IMR-90 (cell line): ENCODE results near the gene NSD2. TPM values are rescaled to one million over a fixed set of nuclear protein-coding genes. Genes with fewer than 3 reads are reported as not detected.

Experiments
- ATAC-seq: fragments of 200-7000 bp; cut with Tn5 transposase; 2 replicates; pipeline ENCODE4 v1.9.1; 2020; ENCODE audit warnings: low read depth, mild to moderate bottlenecking, moderate library complexity
- BruUV-seq: library from RNA; stranded (reverse); fragments of 400-500 nt; replicated peaks from 2 replicates; lab custom pipeline; 2021; lab: Mats Ljungman, UMichigan
- CTCF ChIA-PET: fragments of 300-600 bp; formaldehyde crosslinking; extraction: SDS; loops from one replicate; lab custom pipeline; 2021; ENCODE audit warnings: antibody characterized with exemption; lab: Yijun Ruan, JAX
- POLR2A ChIA-PET: fragments of 300-600 bp; sonication (Branson Sonifier 250); formaldehyde crosslinking; loops from one replicate; lab custom pipeline; 2022; ENCODE audit warnings: antibody characterized with exemption; ENCODE audit not compliant: unreplicated experiment; lab: Charles Lee
- DNase-seq: peaks from one replicate; pipeline ENCODE4 v3.0.0; 2013
- H2AFZ ChIP-seq: replicated peaks from 2 replicates; pipeline ENCODE3; 2013; ENCODE audit warnings: low read length, mild to moderate bottlenecking; ENCODE audit not compliant: poor library complexity
- H2AK5ac ChIP-seq: 2 replicates; pipeline ENCODE4 v1.6.1; 2013; ENCODE audit warnings: low read depth, low read length, inconsistent platforms
- H2AK9ac ChIP-seq: replicated peaks from 2 replicates; pipeline ENCODE3; 2013; ENCODE audit warnings: mild to moderate bottlenecking, low read depth, low read length, moderate library complexity; ENCODE audit not compliant: poor library complexity
- H2BK120ac ChIP-seq: 2 replicates; pipeline ENCODE4 v1.6.1; 2013; ENCODE audit warnings: low read depth, low read length, inconsistent platforms
- H2BK15ac ChIP-seq: 3 replicates; pipeline ENCODE4 v1.6.1; 2013; ENCODE audit warnings: low read depth, low read length, inconsistent platforms
- H2BK20ac ChIP-seq: 2 replicates; pipeline ENCODE4 v1.6.1; 2013; ENCODE audit warnings: low read depth, mild to moderate bottlenecking, inconsistent platforms, low read length, moderate library complexity
- H2BK5ac ChIP-seq: 2 replicates; pipeline ENCODE4 v1.6.1; 2013; ENCODE audit warnings: mild to moderate bottlenecking, low read depth, low read length, inconsistent platforms; ENCODE audit not compliant: poor library complexity, severe bottlenecking
- H3K14ac ChIP-seq: replicated peaks from 2 replicates; pipeline ENCODE4 v1.6.1; 2013; ENCODE audit warnings: low read depth, low read length, inconsistent platforms
- H3K18ac ChIP-seq: 2 replicates; pipeline ENCODE4 v1.6.1; 2013; ENCODE audit warnings: low read depth, low read length, control low read depth
- H3K23ac ChIP-seq: 2 replicates; pipeline ENCODE4 v1.6.1; 2013; ENCODE audit warnings: low read depth, low read length, inconsistent platforms
- H3K27ac ChIP-seq: 2 replicates; pipeline ENCODE4 v1.5.1; 2013; ENCODE audit warnings: mild to moderate bottlenecking, control low read depth, low read length; ENCODE audit not compliant: insufficient read depth
- H3K27me3 ChIP-seq: 2 replicates; pipeline ENCODE4 v1.6.1; 2013; ENCODE audit warnings: low read length; ENCODE audit not compliant: control insufficient read depth, insufficient read depth
- H3K36me3 ChIP-seq: 2 replicates; pipeline ENCODE4 v1.6.1; 2013; ENCODE audit warnings: low read length, mixed read lengths; ENCODE audit not compliant: control insufficient read depth, insufficient read depth
- H3K4ac ChIP-seq: 2 replicates; pipeline ENCODE4 v1.6.1; 2013; ENCODE audit warnings: low read depth, low read length, inconsistent platforms
- H3K4me1 ChIP-seq: 2 replicates; pipeline ENCODE4 v1.6.1; 2013; ENCODE audit warnings: low read length, mixed read lengths; ENCODE audit not compliant: control insufficient read depth, insufficient read depth
- H3K4me2 ChIP-seq: 2 replicates; pipeline ENCODE4 v1.6.1; 2013; ENCODE audit warnings: low read depth, mild to moderate bottlenecking, control low read depth, low read length, moderate library complexity
- H3K4me3 ChIP-seq: 2 replicates; pipeline ENCODE4 v1.5.1; 2013; ENCODE audit warnings: low read depth, mild to moderate bottlenecking, control low read depth, low read length, moderate library complexity; ENCODE audit not compliant: insufficient read depth
- H3K56ac ChIP-seq: 2 replicates; pipeline ENCODE4 v1.6.1; 2013; ENCODE audit warnings: low read length, inconsistent platforms; ENCODE audit not compliant: insufficient read depth; ENCODE audit errors: extremely low read depth
- H3K79me1 ChIP-seq, 2 experiments: 2 replicates each; pipeline ENCODE4 v1.6.1; 2013; ENCODE audit warnings: low read length in 2 of 2, inconsistent platforms in 1 of 2, low read depth in 1 of 2
- H3K9ac ChIP-seq: 2 replicates; pipeline ENCODE4 v1.6.1; 2013; ENCODE audit warnings: low read depth, low read length, control low read depth
- H3K9me1 ChIP-seq: 2 replicates; pipeline ENCODE4 v1.6.1; 2013; ENCODE audit warnings: low read length, inconsistent platforms; ENCODE audit not compliant: insufficient read depth
- H3K9me3 ChIP-seq: 2 replicates; pipeline ENCODE4 v1.6.1; 2013; ENCODE audit warnings: low read length; ENCODE audit not compliant: control insufficient read depth, insufficient read depth
- H4K20me1 ChIP-seq: 2 replicates; pipeline ENCODE4 v1.6.1; 2013; ENCODE audit warnings: low read length, inconsistent platforms; ENCODE audit not compliant: insufficient read depth
- H4K5ac ChIP-seq: 2 replicates; pipeline ENCODE4 v1.6.1; 2013; ENCODE audit warnings: mild to moderate bottlenecking, low read depth, low read length, control low read depth
- H4K8ac ChIP-seq, 2 experiments: 2 replicates each; pipeline ENCODE4 v1.6.1; 2013; ENCODE audit warnings: low read depth in 2 of 2, low read length in 2 of 2, control low read depth in 1 of 2, inconsistent platforms in 1 of 2
- H4K91ac ChIP-seq: 2 replicates; pipeline ENCODE4 v1.6.1; 2013; ENCODE audit warnings: low read depth, low read length, inconsistent platforms; ENCODE audit not compliant: insufficient read depth
- BHLHE40 ChIP-seq: fragments of 150-350 bp; IDR thresholded peaks from 2 replicates; pipeline ENCODE4 v1.6.1; 2016; ENCODE audit warnings: mild to moderate bottlenecking, low read depth, low read length
- CTCF ChIP-seq: conservative IDR thresholded peaks from 2 replicates; pipeline ENCODE4 v1.5.1; 2012; ENCODE audit warnings: mild to moderate bottlenecking, low read depth, low read length, improper control_type of control experiment
- ELK1 ChIP-seq: fragments of 150-350 bp; IDR thresholded peaks from 2 replicates; pipeline ENCODE4 v1.6.1; 2016; ENCODE audit warnings: low read depth, mild to moderate bottlenecking, low read length, moderate library complexity, borderline replicate concordance
- MAZ ChIP-seq: IDR thresholded peaks from 2 replicates; pipeline ENCODE4 v1.6.1; 2012; ENCODE audit warnings: low read depth, mild to moderate bottlenecking, low read length, improper control_type of control experiment, moderate library complexity, borderline replicate concordance
- MXI1 ChIP-seq: IDR thresholded peaks from 2 replicates; pipeline ENCODE4 v1.6.1; 2012; ENCODE audit warnings: low read depth, mild to moderate bottlenecking, low read length, moderate library complexity, borderline replicate concordance
- NFE2L2 ChIP-seq: fragments of 150-350 bp; IDR thresholded peaks from 2 replicates; pipeline ENCODE4 v1.6.1; 2016; ENCODE audit warnings: low read depth, mild to moderate bottlenecking, low read length
- RAD21 ChIP-seq: IDR thresholded peaks from 2 replicates; pipeline ENCODE4 v1.6.1; 2012; ENCODE audit warnings: low read length, improper control_type of control experiment
- RCOR1 ChIP-seq: IDR thresholded peaks from 2 replicates; pipeline ENCODE4 v1.6.1; 2012; ENCODE audit warnings: mild to moderate bottlenecking, low read length, improper control_type of control experiment; ENCODE audit not compliant: insufficient replicate concordance
- RFX5 ChIP-seq: IDR thresholded peaks from 2 replicates; pipeline ENCODE4 v1.8.0; 2012; ENCODE audit warnings: low read depth, mild to moderate bottlenecking, low read length, moderate library complexity
- SMC3 ChIP-seq: fragments of 150-350 bp; IDR thresholded peaks from 2 replicates; pipeline ENCODE4 v1.6.1; 2016; ENCODE audit warnings: low read depth, mild to moderate bottlenecking, antibody characterized with exemption, low read length, moderate library complexity
- USF2 ChIP-seq: fragments of 150-350 bp; IDR thresholded peaks from 2 replicates; pipeline ENCODE4 v1.6.1; 2017; ENCODE audit warnings: mild to moderate bottlenecking, antibody characterized with exemption, low read length, low read depth
- WGBS, 2 experiments: methylation state at CpG; one replicate each; pipeline versions ENCODE4 v1.1.5 to v1.1.7; 2013; ENCODE audit warnings: missing lambda C conversion rate in 2 of 2; ENCODE audit not compliant: insufficient read length in 1 of 2; ENCODE audit errors: extremely low coverage in 2 of 2; 5-methylcytosine and 5-hydroxymethylcytosine counted together
- dilution Hi-C: fragments of 300-500 bp; cut with HindIII; formaldehyde crosslinking; loops from one replicate; pipeline ENCODE4 v1.14.3; 2018; ENCODE audit warnings: low sequenced_read_pairs; ENCODE audit not compliant: unreplicated experiment
- in situ Hi-C: fragments of 300-500 bp; cut with MboI; formaldehyde crosslinking; loops from 3 replicates; pipeline ENCODE4 v1.14.3; 2019; ENCODE audit warnings: low sequenced_read_pairs, inconsistent platforms, mixed read lengths
- intact Hi-C: fragments of 100-400 bp; cut with micrococcal nuclease; formaldehyde crosslinking; loops from 2 replicates; pipeline ENCODE4 v1.10.0; 2022
- polyA plus RNA-seq, 3 experiments: library from polyadenylated mRNA; depleted of rRNA; stranded (reverse); fragments of >200 nt; gene quantifications; 2 replicates each; pipeline ENCODE4 v1.2.3, GENCODE V29; 2012; ENCODE audit warnings: low replicate concordance in 1 of 3
- total RNA-seq: library from RNA; depleted of rRNA; stranded (reverse); fragments of >200 nt; gene quantifications from 2 replicates; pipeline ENCODE4 v1.2.3, GENCODE V29; 2012

Gene NSD2
- total and polyA plus RNA-seq, 2 of the 4 experiments (the other 2 are of a cell fraction), result 35.9 to 68.1 TPM

- H3K14ac ChIP-seq, result no peak overlapping the region
- no peaks in the 10 kb centered on the region for H3K27me3 ChIP-seq
- peaks cover 21% of the 10 kb centered on the region for H3K4me1 ChIP-seq
- ChIA-PET POLR2A (no interaction called here), CTCF (no interaction called here)
- intact Hi-C loops, result no loop called here
- H3K4me2 ChIP-seq, result no peak overlapping the region
- peaks cover 49% of the 10 kb centered on the region for H3K36me3 ChIP-seq
- H3K9me3 ChIP-seq, result no peaks in the 10 kb centered on the region
- no peak overlapping the region for H2AK9ac ChIP-seq
- H2BK120ac ChIP-seq, result no peak overlapping the region
- no peak overlapping the region for H3K9ac ChIP-seq
- H3K79me1 ChIP-seq, result peaks cover 30 to 61% of the 10 kb centered on the region in 2 experiments
- 88% methylated on average over 3 of the region's 7 CpGs; no CpG with 5 or more reads in 1 of the 2 experiments for WGBS, 2 experiments
- no peak overlapping the region for H4K5ac ChIP-seq
- no peak overlapping the region for H3K23ac ChIP-seq
- no peak overlapping the region for H4K8ac ChIP-seq
- H3K56ac ChIP-seq, result no peak overlapping the region
- no peak overlapping the region for H3K27ac ChIP-seq
- H3K18ac ChIP-seq, result no peak overlapping the region
- TF ChIP-seq ELK1 (no peak), CTCF (no peak), SMC3 (no peak), RFX5 (no peak), RCOR1 (no peak), NFE2L2 (no peak), BHLHE40 (no peak), USF2 (no peak), MXI1 (no peak), MAZ (no peak), RAD21 (no peak)
- in situ Hi-C loops, result no loop called here
- H2BK15ac ChIP-seq, result no peak overlapping the region
- peaks cover 18% of the 10 kb centered on the region for H3K9me1 ChIP-seq
- peaks cover 33% of the 10 kb centered on the region for H4K20me1 ChIP-seq
- H2AFZ ChIP-seq, result no peak overlapping the region
- H3K4ac ChIP-seq, result no peak overlapping the region
- no peak overlapping the region for H2BK5ac ChIP-seq
- dilution Hi-C loops, result no loop called here
- H2AK5ac ChIP-seq, result no peak overlapping the region
- ATAC-seq (no peak), DNase-seq (no peak)
- no TSS peak for BruUV-seq
- no peak overlapping the region for H3K4me3 ChIP-seq
- H4K91ac ChIP-seq, result no peak overlapping the region
- no peak overlapping the region for H2BK20ac ChIP-seq
These were observed 31.9 kb upstream of the NSD2 start for GRCh38 chr4:1839282-1839681.
